ENCODE results near the gene TACC2.
"Not testable (repeated sequence)": the region's sequence is repeated elsewhere in the genome, so short reads cannot be mapped to it uniquely, and the experiment has no call there.

TACC2 gene, protein sequence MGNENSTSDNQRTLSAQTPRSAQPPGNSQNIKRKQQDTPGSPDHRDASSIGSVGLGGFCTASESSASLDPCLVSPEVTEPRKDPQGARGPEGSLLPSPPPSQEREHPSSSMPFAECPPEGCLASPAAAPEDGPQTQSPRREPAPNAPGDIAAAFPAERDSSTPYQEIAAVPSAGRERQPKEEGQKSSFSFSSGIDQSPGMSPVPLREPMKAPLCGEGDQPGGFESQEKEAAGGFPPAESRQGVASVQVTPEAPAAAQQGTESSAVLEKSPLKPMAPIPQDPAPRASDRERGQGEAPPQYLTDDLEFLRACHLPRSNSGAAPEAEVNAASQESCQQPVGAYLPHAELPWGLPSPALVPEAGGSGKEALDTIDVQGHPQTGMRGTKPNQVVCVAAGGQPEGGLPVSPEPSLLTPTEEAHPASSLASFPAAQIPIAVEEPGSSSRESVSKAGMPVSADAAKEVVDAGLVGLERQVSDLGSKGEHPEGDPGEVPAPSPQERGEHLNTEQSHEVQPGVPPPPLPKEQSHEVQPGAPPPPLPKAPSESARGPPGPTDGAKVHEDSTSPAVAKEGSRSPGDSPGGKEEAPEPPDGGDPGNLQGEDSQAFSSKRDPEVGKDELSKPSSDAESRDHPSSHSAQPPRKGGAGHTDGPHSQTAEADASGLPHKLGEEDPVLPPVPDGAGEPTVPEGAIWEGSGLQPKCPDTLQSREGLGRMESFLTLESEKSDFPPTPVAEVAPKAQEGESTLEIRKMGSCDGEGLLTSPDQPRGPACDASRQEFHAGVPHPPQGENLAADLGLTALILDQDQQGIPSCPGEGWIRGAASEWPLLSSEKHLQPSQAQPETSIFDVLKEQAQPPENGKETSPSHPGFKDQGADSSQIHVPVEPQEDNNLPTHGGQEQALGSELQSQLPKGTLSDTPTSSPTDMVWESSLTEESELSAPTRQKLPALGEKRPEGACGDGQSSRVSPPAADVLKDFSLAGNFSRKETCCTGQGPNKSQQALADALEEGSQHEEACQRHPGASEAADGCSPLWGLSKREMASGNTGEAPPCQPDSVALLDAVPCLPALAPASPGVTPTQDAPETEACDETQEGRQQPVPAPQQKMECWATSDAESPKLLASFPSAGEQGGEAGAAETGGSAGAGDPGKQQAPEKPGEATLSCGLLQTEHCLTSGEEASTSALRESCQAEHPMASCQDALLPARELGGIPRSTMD (N-terminal part only)

DNA sequence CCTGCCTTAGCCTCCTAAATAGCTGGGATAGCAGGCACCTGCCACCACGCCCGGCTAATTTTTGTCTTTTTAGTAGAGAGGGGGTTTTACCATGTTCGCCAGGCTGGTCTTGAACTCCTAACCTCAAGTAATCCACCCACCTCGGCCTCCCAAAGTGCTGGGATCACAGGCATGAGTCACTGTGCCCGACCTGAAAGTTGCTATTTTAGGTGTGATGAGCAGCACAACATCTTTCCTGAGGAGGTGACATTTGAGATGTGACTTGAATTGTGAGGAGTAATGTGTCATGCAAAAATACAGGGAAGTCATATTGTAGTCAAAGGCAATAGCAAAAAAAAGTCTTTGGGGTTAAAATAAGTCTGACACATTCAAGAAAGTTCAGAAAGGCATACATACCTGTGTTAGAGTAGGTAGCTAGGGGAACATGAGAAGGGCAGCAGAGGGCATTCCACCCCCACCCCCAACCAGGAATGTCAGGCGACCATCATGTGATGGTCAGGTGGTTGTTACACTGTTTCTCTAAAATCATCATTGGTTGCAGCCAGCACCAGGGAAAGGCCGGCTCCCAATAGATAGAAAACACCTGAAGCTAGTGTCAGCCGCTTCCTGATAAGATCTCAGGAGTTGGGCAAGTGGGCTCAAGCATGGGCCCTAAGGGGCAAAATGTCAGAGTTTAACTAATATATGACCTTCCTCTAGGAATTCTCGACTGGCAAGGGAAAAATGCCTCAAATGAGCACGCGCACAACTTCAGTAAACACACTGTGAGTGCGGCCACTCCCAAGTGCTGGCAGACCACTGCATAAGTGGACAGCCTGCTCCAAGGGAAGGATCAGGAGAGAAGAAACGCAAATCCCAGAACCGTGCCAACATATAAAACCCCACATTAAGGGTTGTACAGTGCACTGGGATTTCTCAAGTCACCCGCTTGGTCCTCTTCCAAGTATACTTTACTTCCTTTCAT, at the start of gene TACC2:
Gene TACC2 (plus strand): TSS at position 803 of the 964 bp plus-strand sequence. CDS start 32,819 bp downstream, outside the sequence.
- no peak for DNase-seq

GRCh38 chr10:121941532-121941931, 47.4 kb upstream of the TACC2 start:
- no peak for DNase-seq

GRCh38 chr10:121942749-121943416, 46.1 kb upstream of the TACC2 start:
- DNase-seq = no peak

DNA sequence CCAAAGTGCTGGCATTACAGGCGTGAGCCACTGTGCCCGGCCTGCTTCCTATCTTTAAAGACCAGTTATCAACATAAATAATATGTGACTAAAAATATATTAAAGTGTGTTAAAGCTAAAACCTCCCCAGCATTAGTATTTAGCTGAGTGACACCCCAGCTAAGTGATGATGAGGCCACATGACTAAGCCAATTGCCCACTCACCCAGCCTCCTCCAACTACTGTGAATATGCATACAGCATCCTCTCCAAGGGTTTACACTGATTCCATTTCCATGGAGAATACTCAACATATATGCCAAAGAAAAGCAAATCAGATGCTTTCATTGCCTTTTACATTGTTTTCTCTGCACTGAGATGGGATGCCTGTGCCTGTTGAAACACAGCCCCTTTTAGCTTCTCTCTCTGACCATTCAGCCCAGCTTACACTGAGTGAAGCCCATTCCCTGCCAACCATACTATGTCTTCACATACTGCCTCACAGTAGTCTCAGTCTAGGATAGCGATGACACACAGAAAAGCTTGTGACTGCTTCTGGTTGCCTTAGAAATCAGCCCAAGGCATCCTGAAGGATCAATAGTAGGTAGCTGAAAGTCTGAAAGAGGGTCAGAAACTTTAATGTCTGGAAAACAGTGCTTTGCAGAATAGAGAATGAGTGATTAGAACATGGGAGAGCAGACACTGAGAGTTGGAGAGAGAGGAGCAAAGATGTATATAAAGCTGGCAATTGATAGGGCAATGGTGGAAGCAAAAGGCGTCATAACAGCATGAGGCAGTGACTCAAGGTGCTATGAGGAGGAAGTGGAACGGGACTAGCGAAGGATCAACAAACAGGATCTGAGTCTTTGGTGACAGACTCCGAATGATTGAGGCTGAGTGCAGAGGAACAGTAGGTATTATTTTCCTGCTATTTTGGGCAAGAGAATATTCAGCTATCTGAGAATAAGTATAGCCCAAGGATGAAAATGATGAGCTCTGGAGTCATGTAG, 41.3 kb upstream of the TACC2 start:
- peak; percentile 35 for DNase-seq

- DNase-seq = no peak
Measured at GRCh38 chr10:121949049-121949448, 39.9 kb upstream of the TACC2 start.

DNA sequence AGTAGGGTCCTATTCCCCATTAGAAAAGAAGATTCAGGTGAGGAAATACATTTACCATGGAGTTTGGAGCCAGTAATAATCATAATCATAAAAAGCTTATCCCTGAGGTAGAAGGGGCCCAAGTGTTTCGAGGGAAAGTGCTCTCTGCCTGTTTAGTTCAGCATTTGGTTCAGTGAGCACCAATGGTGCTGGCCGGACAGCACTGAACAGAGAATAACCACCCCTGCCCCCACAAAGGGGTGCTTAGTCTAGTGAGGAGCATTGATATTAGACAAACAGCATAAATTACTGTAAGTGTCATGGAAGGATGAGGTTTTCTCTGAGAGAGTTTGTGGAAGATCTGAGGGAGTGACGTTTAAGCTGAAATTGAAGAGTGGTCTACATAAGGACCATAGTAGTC, 39.5 kb upstream of the TACC2 start:
- no peak for DNase-seq

GRCh38 chr10:121952226-121952625, 36.7 kb upstream of the TACC2 start:
- no peak for DNase-seq

GRCh38 chr10:121956111-121957061, 32.6 kb upstream of the TACC2 start:
- no peak for DNase-seq

DNA sequence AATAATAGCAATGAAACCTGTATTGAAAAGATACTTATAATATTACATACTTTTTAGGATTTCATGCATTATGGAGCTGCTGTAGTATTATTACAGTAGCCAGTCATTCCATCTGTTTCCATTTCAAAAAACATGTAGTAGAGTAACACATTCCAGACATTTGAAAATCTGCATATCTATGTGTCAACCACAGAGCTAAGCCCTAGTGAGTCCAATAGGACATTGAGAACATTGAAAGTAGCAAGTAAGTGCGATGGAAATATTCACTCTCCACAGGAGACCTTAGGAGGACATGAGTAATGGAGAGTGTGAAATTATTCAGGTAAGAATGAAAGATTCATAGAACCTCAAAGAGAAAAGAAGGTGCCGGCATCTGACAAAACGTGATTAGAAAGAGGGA, 29.3 kb upstream of the TACC2 start:
- DNase-seq = no peak

- DNase-seq = no peak
Measured at GRCh38 chr10:121961456-121961855, 27.5 kb upstream of the TACC2 start.

- no peak for DNase-seq
Measured at GRCh38 chr10:121965996-121966395, 23.0 kb upstream of the TACC2 start.

DNA sequence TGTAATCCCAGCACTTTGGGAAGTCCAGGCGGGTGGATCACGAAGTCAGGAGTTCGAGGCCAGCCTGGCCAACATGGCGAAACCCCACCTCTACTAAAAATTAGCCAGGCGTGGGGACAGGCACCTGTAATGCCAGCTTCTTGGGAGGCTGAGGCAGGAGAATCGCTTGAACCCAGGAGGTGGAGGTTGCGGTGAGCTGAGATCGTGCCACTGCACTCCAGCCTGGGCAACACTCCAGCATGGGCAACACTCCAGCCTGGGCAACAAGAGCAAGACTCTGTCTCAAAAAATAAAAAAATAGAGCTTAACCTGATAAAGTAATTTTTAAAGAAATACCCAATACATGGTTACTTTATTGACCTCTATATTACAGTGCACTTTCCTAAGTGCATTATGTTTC, 19.9 kb upstream of the TACC2 start:
- DNase-seq = not testable (repeated sequence)

DNA sequence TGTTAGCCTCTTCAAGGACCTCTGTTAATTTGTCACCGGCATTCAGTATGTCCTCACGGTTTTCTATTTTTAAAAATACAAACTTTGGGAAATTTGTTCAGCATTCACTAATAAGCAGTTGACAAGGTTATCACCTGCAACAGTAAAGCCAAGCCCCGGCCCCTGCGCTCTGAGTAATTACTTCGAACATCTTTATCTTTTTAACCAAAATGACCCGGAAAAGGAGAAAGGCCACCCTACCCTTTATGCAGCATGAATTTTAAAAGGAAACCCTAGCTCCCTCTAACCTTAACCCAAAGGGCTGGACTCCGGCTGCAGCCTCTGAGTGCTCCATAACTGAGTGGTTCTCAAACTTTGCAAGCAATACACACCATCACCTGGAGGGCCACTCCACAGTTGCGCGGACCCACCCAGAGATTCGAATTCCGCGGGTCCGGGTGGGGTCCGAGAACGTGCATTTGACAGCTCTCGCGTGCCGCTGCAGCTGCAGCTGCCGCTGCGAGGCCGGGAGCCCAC, 14.9 kb upstream of the TACC2 start:
- DNase-seq = no peak

- DNase-seq = peak; percentile 77
Measured at GRCh38 chr10:121974535-121975294, 14.2 kb upstream of the TACC2 start, which contains the start of gene NSMCE4A. Gene NSMCE4A, minus strand, starts transcription at chr10:121975217. Its CDS starts 52 bp downstream, at chr10:121975165.

- DNase-seq = no peak
Measured at GRCh38 chr10:121975295-121976086, 13.5 kb upstream of the TACC2 start.

DNA sequence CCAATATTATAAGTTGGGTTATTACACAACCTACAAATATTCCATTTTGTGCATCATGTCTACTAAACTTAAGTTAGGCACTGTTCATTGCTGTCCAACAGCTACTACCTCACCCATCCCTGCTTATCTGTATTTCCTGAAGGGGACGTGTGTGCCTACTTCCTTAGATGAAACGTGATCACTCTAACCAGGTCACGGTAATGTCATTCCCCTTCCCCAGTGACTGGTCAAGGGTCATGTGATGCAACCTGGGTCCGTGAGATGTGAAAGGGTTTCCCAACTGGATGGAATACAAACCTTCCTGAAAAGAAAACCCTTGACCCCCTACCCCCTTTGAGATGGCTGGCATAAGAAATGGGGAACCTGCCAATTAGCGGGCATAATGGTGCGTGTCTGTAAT, 12.4 kb upstream of the TACC2 start:
- DNase-seq = no peak

DNA sequence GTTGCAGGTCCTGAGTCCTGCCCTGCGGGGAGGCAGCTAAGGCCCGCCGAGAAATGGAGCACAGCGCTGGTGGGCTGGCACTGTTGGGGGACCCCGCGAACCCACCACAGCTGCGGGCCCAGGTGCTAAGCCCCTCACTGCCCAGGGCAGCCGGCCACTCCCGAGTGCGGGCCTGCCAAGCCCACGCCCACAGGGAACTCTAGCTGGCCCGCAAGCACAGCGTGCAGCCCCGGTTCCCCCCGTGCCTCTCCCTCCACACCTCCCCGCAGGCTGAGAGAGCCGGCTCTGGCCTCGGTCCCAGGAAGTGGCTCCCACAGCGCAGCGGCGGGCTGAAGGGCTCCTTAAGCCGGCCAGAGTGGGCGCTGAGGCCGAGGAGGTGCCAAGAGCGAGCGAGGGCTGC, 10.5 kb upstream of the TACC2 start:
- no peak for DNase-seq
